ENCODE data around the gene ETV4.

DNA sequence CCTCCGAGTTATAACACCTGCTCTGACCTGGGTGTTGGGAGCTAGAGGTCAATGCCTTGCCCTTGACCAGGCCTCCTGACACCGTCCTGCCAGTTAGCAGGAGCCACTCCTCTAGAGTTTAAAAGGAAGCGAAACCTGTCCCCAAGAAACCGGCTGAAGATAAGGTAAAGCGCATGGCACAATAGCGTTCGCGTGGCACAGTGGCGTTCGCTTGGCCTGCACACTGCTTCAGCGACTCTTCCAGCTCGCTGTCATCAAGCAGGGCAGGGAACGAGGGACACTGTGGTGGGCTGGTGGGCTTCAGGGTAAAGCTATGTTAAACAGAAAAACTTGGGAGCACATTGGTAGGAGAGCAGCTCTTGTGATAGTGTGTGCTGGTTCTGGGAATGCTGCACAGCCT, 28.2 kb upstream of the ETV4 start:
- TF ChIP-seq, protein P1, sequence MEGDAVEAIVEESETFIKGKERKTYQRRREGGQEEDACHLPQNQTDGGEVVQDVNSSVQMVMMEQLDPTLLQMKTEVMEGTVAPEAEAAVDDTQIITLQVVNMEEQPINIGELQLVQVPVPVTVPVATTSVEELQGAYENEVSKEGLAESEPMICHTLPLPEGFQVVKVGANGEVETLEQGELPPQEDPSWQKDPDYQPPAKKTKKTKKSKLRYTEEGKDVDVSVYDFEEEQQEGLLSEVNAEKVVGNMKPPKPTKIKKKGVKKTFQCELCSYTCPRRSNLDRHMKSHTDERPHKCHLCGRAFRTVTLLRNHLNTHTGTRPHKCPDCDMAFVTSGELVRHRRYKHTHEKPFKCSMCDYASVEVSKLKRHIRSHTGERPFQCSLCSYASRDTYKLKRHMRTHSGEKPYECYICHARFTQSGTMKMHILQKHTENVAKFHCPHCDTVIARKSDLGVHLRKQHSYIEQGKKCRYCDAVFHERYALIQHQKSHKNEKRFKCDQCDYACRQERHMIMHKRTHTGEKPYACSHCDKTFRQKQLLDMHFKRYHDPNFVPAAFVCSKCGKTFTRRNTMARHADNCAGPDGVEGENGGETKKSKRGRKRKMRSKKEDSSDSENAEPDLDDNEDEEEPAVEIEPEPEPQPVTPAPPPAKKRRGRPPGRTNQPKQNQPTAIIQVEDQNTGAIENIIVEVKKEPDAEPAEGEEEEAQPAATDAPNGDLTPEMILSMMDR (IDR thresholded peaks at IDR 0.05): no peak
- no peak for TF ChIP-seq POLR2AphosphoS5 (IDR thresholded peaks at IDR 0.05)
- TF ChIP-seq EP300 (IDR thresholded peaks at IDR 0.05): no peak
- TF ChIP-seq POLR2A (IDR thresholded peaks at IDR 0.05): no peak
